CD4-positive, alpha-beta T cell (primary cell): Measurements from ENCODE around the gene CERKL. TPM values are rescaled to one million over a fixed set of nuclear protein-coding genes. Genes with fewer than 3 reads are reported as not detected.

Source experiments
- ATAC-seq: fragments of 200-7000 bp; cut with Tn5 transposase; one replicate; pipeline ENCODE4 v1.10.0; 2022; ENCODE audit warnings: mild to moderate bottlenecking; ENCODE audit not compliant: poor library complexity
- CTCF ChIA-PET: fragments of 350-600 bp; sonication (Branson Sonifier 250); formaldehyde crosslinking; loops from one replicate; lab custom pipeline; 2021; ENCODE audit warnings: antibody characterized with exemption, inconsistent platforms; lab: Charles Lee
- POLR2A ChIA-PET: fragments of 350-600 bp; sonication (Branson Sonifier 250); formaldehyde crosslinking; loops from one replicate; lab custom pipeline; 2021; ENCODE audit warnings: antibody characterized with exemption, inconsistent platforms; lab: Charles Lee
- DNase-seq, 14 experiments: peaks; one replicate each; pipeline ENCODE4 v3.0.0-alpha.2; 2013 to 2020; ENCODE audit warnings: mixed read lengths in 2 of 14
- H3K27ac ChIP-seq, 2 donors: one replicate each; pipeline versions ENCODE4 v1.5.1 to v1.7.0; 2013; ENCODE audit warnings: low read length in 2 of 2, low read depth in 1 of 2, mild to moderate bottlenecking in 1 of 2
- H3K27me3 ChIP-seq, 2 experiments: 1 replicate in 1 of 2; 2 replicates in 1 of 2; pipeline versions ENCODE4 v1.6.1 to v1.7.0; 2013; ENCODE audit warnings: low read length in 2 of 2, control low read depth in 1 of 2, mild to moderate bottlenecking in 1 of 2, moderate library complexity in 1 of 2; ENCODE audit not compliant: insufficient read depth in 2 of 2, control insufficient read depth in 1 of 2
- H3K36me3 ChIP-seq: one replicate; pipeline ENCODE4 v1.6.1; 2013; ENCODE audit warnings: low read length, control low read depth; ENCODE audit not compliant: insufficient read depth
- H3K4me1 ChIP-seq: one replicate; pipeline ENCODE4 v1.6.1; 2013; ENCODE audit warnings: low read length, control low read depth; ENCODE audit not compliant: insufficient read depth
- H3K4me3 ChIP-seq: one replicate; pipeline ENCODE4 v1.5.1; 2013; ENCODE audit warnings: mild to moderate bottlenecking, low read length, moderate library complexity
- H3K9me3 ChIP-seq, 2 experiments: 1 replicate in 1 of 2; 2 replicates in 1 of 2; pipeline versions ENCODE4 v1.6.1 to v1.7.0; 2013; ENCODE audit warnings: low read length in 2 of 2, mild to moderate bottlenecking in 2 of 2, control low read depth in 1 of 2, moderate library complexity in 1 of 2; ENCODE audit not compliant: control insufficient read depth in 1 of 2, insufficient read depth in 1 of 2
- H3K27ac Mint-ChIP-seq: one replicate; pipeline ENCODE4 v1.8.0; 2020; ENCODE audit warnings: mixed read lengths
- H3K27me3 Mint-ChIP-seq: one replicate; pipeline ENCODE4 v1.8.0; 2021; ENCODE audit warnings: mixed read lengths
- H3K36me3 Mint-ChIP-seq: one replicate; pipeline ENCODE4 v1.8.0; 2021; ENCODE audit warnings: low read depth, mixed read lengths
- H3K4me1 Mint-ChIP-seq: one replicate; pipeline ENCODE4 v1.8.0; 2021; ENCODE audit warnings: low read depth, mixed read lengths
- H3K4me3 Mint-ChIP-seq: one replicate; pipeline ENCODE4 v1.8.0; 2020; ENCODE audit warnings: mild to moderate bottlenecking, mixed read lengths
- H3K9me3 Mint-ChIP-seq: one replicate; pipeline ENCODE4 v1.8.0; 2020; ENCODE audit warnings: mixed read lengths
- CTCF ChIP-seq: fragments of 200-600 bp; IDR thresholded peaks from one replicate; pipeline ENCODE4 v1.8.0; 2022; ENCODE audit warnings: antibody characterized with exemption, mild to moderate bottlenecking
- intact Hi-C, 2 experiments: fragments of 100-400 bp; cut with DNase I in 1 of 2; cut with micrococcal nuclease in 1 of 2; formaldehyde crosslinking; loops; one replicate each; pipeline versions ENCODE4 v1.15.1 to v1.9.0; 2023 to 2025; cut with DNase I, micrococcal nuclease
- total RNA-seq, 174 experiments: library from RNA in 2 of 174; stranded (reverse) in 2 of 174; gene quantifications; one replicate each; pipeline ENCODE4 v1.2.3 and lab custom pipeline; 2021 to 2026

The CERKL gene
- total RNA-seq, 2 experiments from 2014 or later = not detected

- TF ChIP-seq CTCF = no peak
- no peak overlapping the region for H3K27ac ChIP-seq
- peaks cover 0 to 21% of the 10 kb centered on the region in 2 experiments for H3K27me3 ChIP-seq
- Mint-ChIP-seq H3K36me3 (no peaks in the 10 kb centered on the region), H3K27ac (no peak overlapping the region), H3K4me1 (no peaks in the 10 kb centered on the region), H3K4me3 (no peak overlapping the region), H3K27me3 (peaks cover 32% of the 10 kb centered on the region), H3K9me3 (no peaks in the 10 kb centered on the region)
- DNase-seq = no peak
- CTCF ChIA-PET = no interaction called here
- H3K4me1 ChIP-seq = no peaks in the 10 kb centered on the region
- POLR2A ChIA-PET = no interaction called here
- no peak for ATAC-seq
- no peaks in the 10 kb centered on the region for H3K36me3 ChIP-seq
- intact Hi-C loops = no loop called here
- H3K4me3 ChIP-seq = no peak overlapping the region
- H3K9me3 ChIP-seq = no peaks in the 10 kb centered on the region
Observed at GRCh38 chr2:181642086-181642485, 14.8 kb downstream of the CERKL start.

DNA sequence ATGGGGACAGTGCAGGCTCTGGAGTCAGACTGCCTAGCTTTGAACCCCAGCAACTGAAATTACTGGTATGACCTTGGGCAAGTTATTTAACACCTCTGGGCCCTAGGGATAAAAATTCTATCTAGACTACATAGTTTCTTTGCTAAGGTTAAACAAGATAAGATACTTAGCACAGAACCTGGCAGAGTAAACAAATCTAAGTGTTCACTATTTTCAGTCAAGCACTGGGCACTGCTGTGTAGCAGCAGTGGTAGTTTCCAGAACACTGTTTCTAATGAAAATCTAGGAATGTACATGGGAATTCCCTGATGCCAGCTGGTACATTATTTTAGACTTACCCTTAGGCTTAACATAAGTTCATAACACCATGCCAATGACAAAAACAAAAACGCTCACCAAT is 17.2 kb downstream of the CERKL start:
- Histone ChIP-seq H3K36me3 (no peaks in the 10 kb centered on the region), H3K27ac (no peak overlapping the region), H3K9me3 (no peaks in the 10 kb centered on the region), H3K4me3 (no peak overlapping the region), H3K27me3 (peaks cover 0 to 10% of the 10 kb centered on the region in 2 experiments), H3K4me1 (no peaks in the 10 kb centered on the region)
- no peaks in the 10 kb centered on the region for H3K4me1 Mint-ChIP-seq
- POLR2A ChIA-PET = no interaction called here
- no peak for ATAC-seq
- no peak for TF ChIP-seq CTCF
- no peaks in the 10 kb centered on the region for H3K36me3 Mint-ChIP-seq
- no peak for DNase-seq
- H3K4me3 Mint-ChIP-seq = no peak overlapping the region
- H3K27me3 Mint-ChIP-seq = peaks cover 16% of the 10 kb centered on the region
- CTCF ChIA-PET = no interaction called here
- intact Hi-C loops = no loop called here
- H3K9me3 Mint-ChIP-seq = no peaks in the 10 kb centered on the region
- no peak overlapping the region for H3K27ac Mint-ChIP-seq

GRCh38 chr2:181632733-181633401 is 24.0 kb downstream of the CERKL start:
- no peak for DNase-seq
- POLR2A ChIA-PET = interaction anchor here (0.6 kb wide), 2 partner anchors 15 to 387 kb away, joined by 3 to 4 read pairs; no protein-coding TSS in a partner anchor
- Mint-ChIP-seq H3K27ac (no peak overlapping the region), H3K9me3 (no peaks in the 10 kb centered on the region), H3K36me3 (no peaks in the 10 kb centered on the region), H3K4me1 (no peaks in the 10 kb centered on the region), H3K27me3 (peaks cover 5% of the 10 kb centered on the region), H3K4me3 (no peak overlapping the region)
- H3K4me3 ChIP-seq = no peak overlapping the region
- ATAC-seq = no peak
- H3K9me3 ChIP-seq = no peaks in the 10 kb centered on the region
- no peaks in the 10 kb centered on the region for H3K36me3 ChIP-seq
- CTCF ChIA-PET = no interaction called here
- intact Hi-C loops = no loop called here
- H3K27ac ChIP-seq = no peak overlapping the region
- no peak for TF ChIP-seq CTCF
- H3K27me3 ChIP-seq = peaks cover 0 to 6% of the 10 kb centered on the region in 2 experiments
- no peaks in the 10 kb centered on the region for H3K4me1 ChIP-seq
